GM12891 (cell line): Measurements from ENCODE around the gene JPH4.

Source experiments
- PAX5 ChIP-seq: IDR thresholded peaks from 2 replicates; pipeline ENCODE4 v1.6.1; 2011; ENCODE audit warnings: low read length, moderate library complexity, mild to moderate bottlenecking; ENCODE audit not compliant: insufficient read depth, severe bottlenecking
- POLR2A ChIP-seq: IDR thresholded peaks from 2 replicates; pipeline ENCODE4 v1.6.1; 2011; ENCODE audit warnings: low read depth, low read length, control low read depth
- POLR2AphosphoS5 ChIP-seq: IDR thresholded peaks from 2 replicates; pipeline ENCODE4 v1.6.1; 2011; ENCODE audit warnings: low read depth, low read length, control low read depth
- TAF1 ChIP-seq: IDR thresholded peaks from 2 replicates; pipeline ENCODE4 v1.6.1; 2011; ENCODE audit warnings: low read depth, low read length, control low read depth

DNA sequence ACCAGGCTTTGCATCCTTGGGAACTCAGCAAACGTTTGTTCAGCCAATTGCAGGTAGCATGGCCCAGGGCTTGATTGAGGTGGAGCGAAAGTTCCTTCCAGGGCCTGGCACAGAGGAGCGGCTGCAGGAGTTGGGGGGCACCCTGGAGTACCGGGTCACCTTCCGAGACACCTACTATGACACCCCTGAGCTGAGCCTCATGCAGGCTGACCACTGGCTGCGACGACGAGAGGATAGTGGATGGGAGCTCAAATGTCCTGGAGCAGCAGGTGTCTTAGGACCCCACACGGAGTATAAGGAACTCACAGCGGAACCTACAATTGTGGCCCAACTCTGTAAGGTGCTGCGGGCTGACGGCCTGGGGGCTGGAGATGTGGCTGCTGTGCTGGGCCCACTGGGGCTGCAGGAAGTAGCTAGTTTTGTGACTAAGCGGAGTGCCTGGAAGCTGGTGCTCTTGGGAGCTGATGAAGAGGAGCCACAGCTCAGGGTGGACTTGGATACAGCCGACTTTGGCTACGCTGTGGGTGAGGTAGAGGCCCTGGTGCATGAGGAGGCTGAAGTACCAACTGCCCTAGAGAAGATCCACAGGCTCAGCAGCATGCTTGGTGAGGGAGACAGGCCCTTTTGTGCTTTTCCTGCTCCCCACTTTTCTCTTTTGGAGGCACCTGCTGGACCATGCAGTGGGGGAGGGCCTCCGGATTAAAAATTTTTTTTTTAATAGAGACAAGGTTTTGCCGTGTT, 21.7 kb downstream of the JPH4 start:
- TF ChIP-seq PAX5, result no peak
- TF ChIP-seq TAF1, result no peak
- no peak for TF ChIP-seq POLR2A
- TF ChIP-seq POLR2AphosphoS5, result no peak
